ENCODE measurements around the gene PACRG.

DNA sequence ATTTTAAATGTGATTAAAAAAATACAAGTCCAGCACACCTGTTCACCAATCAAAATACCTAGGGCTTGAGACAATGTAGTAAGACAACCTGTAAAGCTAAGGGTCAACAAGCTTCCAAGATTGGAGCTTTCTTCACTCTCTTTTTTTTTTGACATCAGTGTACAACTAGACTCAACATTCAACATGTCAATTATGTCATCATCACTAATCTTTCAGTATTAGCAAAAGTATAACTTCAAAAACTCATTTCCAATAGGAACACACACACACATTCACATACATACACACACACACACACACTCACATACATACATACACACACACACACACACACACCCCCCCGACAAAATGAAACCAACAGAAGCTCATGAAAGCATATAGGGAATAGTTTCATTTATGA is 26.2 kb upstream of the PACRG start:
- TF ChIP-seq POLR2AphosphoS5 (IDR thresholded peaks at IDR 0.05; ENCODE audit: low read depth) (no peak), EZH2phosphoT487 (IDR thresholded peaks at IDR 0.05; ENCODE audit: unreplicated experiment) (no peak), EZH2 (IDR thresholded peaks at IDR 0.05; ENCODE audit: low read depth, unreplicated experiment) (no peak)
- TF ChIP-seq, protein P1, sequence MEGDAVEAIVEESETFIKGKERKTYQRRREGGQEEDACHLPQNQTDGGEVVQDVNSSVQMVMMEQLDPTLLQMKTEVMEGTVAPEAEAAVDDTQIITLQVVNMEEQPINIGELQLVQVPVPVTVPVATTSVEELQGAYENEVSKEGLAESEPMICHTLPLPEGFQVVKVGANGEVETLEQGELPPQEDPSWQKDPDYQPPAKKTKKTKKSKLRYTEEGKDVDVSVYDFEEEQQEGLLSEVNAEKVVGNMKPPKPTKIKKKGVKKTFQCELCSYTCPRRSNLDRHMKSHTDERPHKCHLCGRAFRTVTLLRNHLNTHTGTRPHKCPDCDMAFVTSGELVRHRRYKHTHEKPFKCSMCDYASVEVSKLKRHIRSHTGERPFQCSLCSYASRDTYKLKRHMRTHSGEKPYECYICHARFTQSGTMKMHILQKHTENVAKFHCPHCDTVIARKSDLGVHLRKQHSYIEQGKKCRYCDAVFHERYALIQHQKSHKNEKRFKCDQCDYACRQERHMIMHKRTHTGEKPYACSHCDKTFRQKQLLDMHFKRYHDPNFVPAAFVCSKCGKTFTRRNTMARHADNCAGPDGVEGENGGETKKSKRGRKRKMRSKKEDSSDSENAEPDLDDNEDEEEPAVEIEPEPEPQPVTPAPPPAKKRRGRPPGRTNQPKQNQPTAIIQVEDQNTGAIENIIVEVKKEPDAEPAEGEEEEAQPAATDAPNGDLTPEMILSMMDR (conservative IDR thresholded peaks at IDR 0.05; ENCODE audit: low read depth in 2 of 2): no peak
- TF ChIP-seq, protein P2, sequence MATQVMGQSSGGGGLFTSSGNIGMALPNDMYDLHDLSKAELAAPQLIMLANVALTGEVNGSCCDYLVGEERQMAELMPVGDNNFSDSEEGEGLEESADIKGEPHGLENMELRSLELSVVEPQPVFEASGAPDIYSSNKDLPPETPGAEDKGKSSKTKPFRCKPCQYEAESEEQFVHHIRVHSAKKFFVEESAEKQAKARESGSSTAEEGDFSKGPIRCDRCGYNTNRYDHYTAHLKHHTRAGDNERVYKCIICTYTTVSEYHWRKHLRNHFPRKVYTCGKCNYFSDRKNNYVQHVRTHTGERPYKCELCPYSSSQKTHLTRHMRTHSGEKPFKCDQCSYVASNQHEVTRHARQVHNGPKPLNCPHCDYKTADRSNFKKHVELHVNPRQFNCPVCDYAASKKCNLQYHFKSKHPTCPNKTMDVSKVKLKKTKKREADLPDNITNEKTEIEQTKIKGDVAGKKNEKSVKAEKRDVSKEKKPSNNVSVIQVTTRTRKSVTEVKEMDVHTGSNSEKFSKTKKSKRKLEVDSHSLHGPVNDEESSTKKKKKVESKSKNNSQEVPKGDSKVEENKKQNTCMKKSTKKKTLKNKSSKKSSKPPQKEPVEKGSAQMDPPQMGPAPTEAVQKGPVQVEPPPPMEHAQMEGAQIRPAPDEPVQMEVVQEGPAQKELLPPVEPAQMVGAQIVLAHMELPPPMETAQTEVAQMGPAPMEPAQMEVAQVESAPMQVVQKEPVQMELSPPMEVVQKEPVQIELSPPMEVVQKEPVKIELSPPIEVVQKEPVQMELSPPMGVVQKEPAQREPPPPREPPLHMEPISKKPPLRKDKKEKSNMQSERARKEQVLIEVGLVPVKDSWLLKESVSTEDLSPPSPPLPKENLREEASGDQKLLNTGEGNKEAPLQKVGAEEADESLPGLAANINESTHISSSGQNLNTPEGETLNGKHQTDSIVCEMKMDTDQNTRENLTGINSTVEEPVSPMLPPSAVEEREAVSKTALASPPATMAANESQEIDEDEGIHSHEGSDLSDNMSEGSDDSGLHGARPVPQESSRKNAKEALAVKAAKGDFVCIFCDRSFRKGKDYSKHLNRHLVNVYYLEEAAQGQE (IDR thresholded peaks at IDR 0.05; ENCODE audit: unreplicated experiment): no peak
